Chondrocyte (in vitro differentiated cells): ENCODE data around the gene ECI1. TPM values are rescaled to one million over a fixed set of nuclear protein-coding genes. Genes with fewer than 3 reads are reported as not detected.
"Not testable (repeated sequence)": the region's sequence is repeated elsewhere in the genome, so short reads cannot be mapped to it uniquely, and the experiment has no call there.

Source experiments
- DNase-seq: peaks from one replicate; pipeline ENCODE4 v3.0.0; 2021; ENCODE audit warnings: mixed read lengths, low spot score
- H3K27ac Mint-ChIP-seq: one replicate; pipeline ENCODE4 v1.8.0; 2021; ENCODE audit warnings: mild to moderate bottlenecking, moderate library complexity, mixed read lengths; ENCODE audit not compliant: unreplicated experiment
- H3K27me3 Mint-ChIP-seq: 2 replicates; pipeline ENCODE4 v1.8.0; 2021; ENCODE audit warnings: low read depth, mixed read lengths
- H3K36me3 Mint-ChIP-seq: 2 replicates; pipeline ENCODE4 v1.8.0; 2021; ENCODE audit warnings: low read depth, mixed read lengths
- H3K4me1 Mint-ChIP-seq: 2 replicates; pipeline ENCODE4 v1.8.0; 2021; ENCODE audit warnings: low read depth, mild to moderate bottlenecking, mixed read lengths
- H3K4me3 Mint-ChIP-seq: one replicate; pipeline ENCODE4 v1.8.0; 2021; ENCODE audit warnings: mild to moderate bottlenecking, moderate library complexity, mixed read lengths; ENCODE audit not compliant: unreplicated experiment
- H3K9me3 Mint-ChIP-seq: 2 replicates; pipeline ENCODE4 v1.8.0; 2021; ENCODE audit warnings: low read depth, mixed read lengths
- total RNA-seq: library from RNA; stranded (reverse); gene quantifications from 3 replicates; pipeline ENCODE4 v1.2.1, GENCODE V29; 2021
- TF ChIP-seq, protein P1 (sequence below): fragments of 200-600 bp; sonication (generic); IDR thresholded peaks from 2 replicates; pipeline ENCODE4 v1.5.0; 2021; ENCODE audit warnings: antibody characterized with exemption, mild to moderate bottlenecking, moderate library complexity

ECI1 gene
- total RNA-seq, 1 donor from 2014 or later: 44.5 TPM

DNA sequence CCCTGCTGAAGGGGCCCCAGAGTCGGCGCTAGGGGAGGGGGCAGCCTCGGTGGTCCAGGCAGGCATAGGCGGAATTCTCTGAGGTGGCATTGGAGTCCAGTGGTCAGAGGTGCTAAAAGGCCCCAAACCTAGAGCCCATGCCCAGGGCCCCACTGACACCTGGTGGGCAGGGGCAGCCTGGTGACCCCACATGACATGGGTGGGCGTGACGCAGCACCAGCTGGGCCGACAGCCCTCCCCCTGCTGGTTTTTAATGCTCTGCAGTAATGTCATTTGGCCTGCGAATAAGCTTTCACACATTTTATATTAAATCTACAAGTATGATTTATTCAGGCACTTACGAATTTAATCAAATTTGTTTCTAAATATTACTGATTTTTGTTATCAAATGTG is 18.7 kb upstream of the ECI1 start:
- no peaks in the 10 kb centered on the region for H3K27me3 Mint-ChIP-seq
- H3K27ac Mint-ChIP-seq: no peak overlapping the region
- no peak overlapping the region for H3K4me3 Mint-ChIP-seq
- TF ChIP-seq, protein P1, sequence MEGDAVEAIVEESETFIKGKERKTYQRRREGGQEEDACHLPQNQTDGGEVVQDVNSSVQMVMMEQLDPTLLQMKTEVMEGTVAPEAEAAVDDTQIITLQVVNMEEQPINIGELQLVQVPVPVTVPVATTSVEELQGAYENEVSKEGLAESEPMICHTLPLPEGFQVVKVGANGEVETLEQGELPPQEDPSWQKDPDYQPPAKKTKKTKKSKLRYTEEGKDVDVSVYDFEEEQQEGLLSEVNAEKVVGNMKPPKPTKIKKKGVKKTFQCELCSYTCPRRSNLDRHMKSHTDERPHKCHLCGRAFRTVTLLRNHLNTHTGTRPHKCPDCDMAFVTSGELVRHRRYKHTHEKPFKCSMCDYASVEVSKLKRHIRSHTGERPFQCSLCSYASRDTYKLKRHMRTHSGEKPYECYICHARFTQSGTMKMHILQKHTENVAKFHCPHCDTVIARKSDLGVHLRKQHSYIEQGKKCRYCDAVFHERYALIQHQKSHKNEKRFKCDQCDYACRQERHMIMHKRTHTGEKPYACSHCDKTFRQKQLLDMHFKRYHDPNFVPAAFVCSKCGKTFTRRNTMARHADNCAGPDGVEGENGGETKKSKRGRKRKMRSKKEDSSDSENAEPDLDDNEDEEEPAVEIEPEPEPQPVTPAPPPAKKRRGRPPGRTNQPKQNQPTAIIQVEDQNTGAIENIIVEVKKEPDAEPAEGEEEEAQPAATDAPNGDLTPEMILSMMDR: no peak
- no peaks in the 10 kb centered on the region for H3K9me3 Mint-ChIP-seq
- DNase-seq: no peak
- H3K36me3 Mint-ChIP-seq: peaks cover 4% of the 10 kb centered on the region
- H3K4me1 Mint-ChIP-seq: peaks cover 28% of the 10 kb centered on the region

DNA sequence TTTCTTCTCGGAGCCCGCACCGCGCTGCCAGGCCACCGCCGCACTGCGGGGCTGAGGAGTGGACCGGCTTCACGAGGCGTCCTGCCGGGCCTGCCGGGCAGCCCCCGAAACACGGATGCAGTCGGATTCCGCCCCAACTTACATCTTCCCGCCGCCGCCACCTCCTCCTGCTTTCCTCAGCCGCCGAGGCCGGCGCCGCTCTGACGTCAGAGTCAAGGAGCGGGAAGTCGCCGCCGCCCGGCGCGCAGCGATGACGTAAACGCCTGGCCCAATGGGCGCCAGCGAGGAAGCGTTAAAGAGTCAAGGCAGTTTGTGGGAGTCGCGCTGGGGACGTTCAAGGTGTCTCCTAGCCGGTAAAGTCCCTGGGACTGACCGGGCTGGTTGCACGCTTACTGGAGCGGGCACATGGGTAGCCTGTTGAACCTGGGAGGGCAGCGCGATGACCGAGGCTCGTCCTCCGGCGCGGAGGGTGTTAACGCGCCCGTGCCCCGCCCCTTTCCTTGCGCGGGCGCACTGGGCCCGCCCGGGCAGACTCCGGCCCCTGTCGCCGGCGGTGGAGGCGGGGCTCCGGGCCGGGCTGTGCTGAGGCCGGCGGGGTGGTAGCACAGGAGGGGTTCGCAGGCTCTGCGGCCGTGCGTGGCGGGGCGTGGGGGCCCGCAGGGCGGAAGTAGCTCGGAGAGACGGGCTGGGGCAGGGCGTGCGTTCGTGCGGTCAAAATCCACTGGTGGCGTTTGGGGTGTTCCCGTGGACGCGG is 16.7 kb upstream of the ECI1 start, which contains the start of gene RNPS1:
Gene RNPS1 (minus strand): TSS at position 214 of the 754 bp plus-strand sequence. CDS start 3,483 bp downstream, outside the sequence.
- no peaks in the 10 kb centered on the region for H3K9me3 Mint-ChIP-seq
- peak within 1 kb of the TSS; percentile 88 for H3K4me3 Mint-ChIP-seq
- TF ChIP-seq, protein P1: no peak
- H3K27ac Mint-ChIP-seq: peak within 1 kb of the TSS; percentile 99
- H3K27me3 Mint-ChIP-seq: no peaks in the 10 kb centered on the region
- H3K4me1 Mint-ChIP-seq: peaks cover 38% of the 10 kb centered on the region
- peak; percentile 98 for DNase-seq
- H3K36me3 Mint-ChIP-seq: peaks cover 2% of the 10 kb centered on the region

DNA sequence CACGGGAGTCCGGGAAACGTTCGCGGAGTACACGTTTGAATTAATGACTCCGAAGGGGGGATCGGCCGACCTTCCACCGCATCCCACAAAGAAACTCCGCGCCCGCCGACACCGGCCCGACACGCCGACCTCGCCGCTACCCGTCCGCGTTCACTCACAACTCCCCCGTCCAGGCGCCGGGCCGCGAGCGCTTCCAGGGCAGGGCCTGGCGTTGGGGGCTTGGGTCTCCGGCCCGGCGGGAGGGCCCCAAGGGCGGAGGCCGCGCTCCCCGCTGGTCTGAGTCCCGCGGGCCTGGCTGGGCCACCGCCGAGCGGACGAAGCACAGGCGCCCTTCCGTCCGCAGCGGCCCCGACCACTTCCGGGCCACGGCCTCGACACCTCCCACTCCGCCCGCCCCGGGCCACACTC is 16.1 kb upstream of the ECI1 start:
- peaks cover 38% of the 10 kb centered on the region for H3K4me1 Mint-ChIP-seq
- not testable (repeated sequence) for H3K27me3 Mint-ChIP-seq, H3K36me3 Mint-ChIP-seq, H3K9me3 Mint-ChIP-seq
- peak overlapping the region; percentile 88 for H3K4me3 Mint-ChIP-seq
- H3K27ac Mint-ChIP-seq: peak overlapping the region; percentile 99
- peak; percentile 89 for DNase-seq

DNA sequence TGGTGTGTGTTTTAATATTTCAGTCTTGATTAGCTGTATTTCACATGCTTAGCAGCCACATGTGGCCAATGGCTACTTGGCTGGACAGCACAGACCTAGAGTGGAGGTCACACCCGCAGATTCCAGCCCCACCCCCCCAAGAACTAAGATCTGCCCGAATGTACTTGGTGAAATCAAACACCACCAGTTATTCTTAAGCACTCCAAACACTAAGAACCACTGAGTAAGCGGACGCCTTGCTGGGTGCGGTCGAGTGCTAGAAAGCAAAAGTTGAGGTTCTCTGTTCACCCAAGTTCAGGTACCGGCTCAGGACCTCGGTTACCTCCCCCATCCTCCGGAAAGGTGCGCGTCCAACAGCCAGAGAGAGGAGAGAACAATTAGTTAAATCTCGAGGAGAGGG is 15.5 kb upstream of the ECI1 start:
- DNase-seq, H3K36me3 Mint-ChIP-seq, H3K9me3 Mint-ChIP-seq, H3K27me3 Mint-ChIP-seq: not testable (repeated sequence)
- H3K27ac Mint-ChIP-seq: peak overlapping the region; percentile 85
- H3K4me1 Mint-ChIP-seq: peaks cover 38% of the 10 kb centered on the region
- peak overlapping the region; percentile 88 for H3K4me3 Mint-ChIP-seq

DNA sequence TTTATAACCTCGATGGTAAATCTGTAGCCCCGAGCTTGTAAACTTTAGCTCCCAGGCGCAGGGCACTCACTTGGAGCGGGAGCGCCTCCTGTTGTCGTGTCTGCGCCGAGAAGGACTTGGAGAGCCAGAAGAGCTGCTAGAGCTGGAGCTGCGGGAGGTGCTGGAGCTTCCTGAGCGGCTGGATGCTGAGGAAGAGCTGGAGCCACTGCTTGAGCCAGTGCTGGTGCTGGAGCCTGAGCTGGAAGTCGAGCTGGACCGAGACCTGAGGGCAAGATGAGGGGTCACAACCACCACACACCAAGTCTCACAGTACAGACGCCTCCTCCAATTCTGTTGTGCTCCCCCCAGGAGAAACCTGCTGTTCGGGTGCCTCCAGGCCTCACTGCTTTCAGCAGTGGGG is 11.6 kb upstream of the ECI1 start:
- Mint-ChIP-seq H3K36me3 (peaks cover 11% of the 10 kb centered on the region), H3K4me1 (peaks cover 29% of the 10 kb centered on the region)
- H3K4me3 Mint-ChIP-seq, DNase-seq, H3K9me3 Mint-ChIP-seq, H3K27me3 Mint-ChIP-seq, H3K27ac Mint-ChIP-seq: not testable (repeated sequence)

DNA sequence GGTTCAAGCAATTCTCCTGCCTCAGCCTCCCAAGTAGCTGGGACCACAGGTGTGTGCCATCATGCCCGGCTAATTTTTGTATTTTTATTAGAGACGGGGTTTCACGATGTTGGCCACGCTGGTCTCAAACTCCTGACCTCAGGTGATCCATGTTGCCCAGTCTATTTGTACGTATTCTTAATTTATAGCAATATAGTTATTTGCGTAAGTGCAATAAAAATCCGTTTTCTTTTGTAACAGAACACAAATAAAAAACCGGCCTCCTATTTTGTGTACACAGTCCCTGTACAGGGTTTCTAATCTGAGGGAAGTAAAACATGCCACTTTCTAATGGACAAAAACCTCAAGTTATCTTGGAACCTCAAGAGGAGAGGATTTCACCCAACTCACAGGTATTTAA is 8.9 kb upstream of the ECI1 start:
- TF ChIP-seq, protein P1: no peak
- no peak overlapping the region for H3K27ac Mint-ChIP-seq
- peaks cover 27% of the 10 kb centered on the region for H3K36me3 Mint-ChIP-seq
- H3K27me3 Mint-ChIP-seq: no peaks in the 10 kb centered on the region
- H3K4me1 Mint-ChIP-seq: peaks cover 14% of the 10 kb centered on the region
- no peak for DNase-seq
- no peak overlapping the region for H3K4me3 Mint-ChIP-seq
- no peaks in the 10 kb centered on the region for H3K9me3 Mint-ChIP-seq

DNA sequence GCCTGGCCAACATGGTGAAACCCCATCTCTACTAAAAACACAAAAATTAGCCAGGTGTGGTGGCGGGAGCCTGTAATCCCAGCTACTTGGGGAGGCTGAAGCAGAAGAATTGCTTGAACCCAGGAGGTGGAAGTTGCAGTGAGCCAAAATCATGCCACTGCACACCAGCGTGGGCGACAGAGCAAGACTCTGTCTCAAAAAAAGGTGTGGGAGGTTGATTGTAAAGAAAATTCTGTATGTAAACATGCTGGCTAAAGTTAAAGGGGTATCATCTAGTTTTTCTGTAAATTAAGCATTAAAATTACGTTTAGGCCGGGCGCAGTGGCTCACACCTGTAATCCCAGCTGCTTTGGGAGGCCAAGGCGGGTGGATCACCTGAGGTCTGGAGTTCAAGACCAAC is 7.1 kb upstream of the ECI1 start:
- peaks cover 26% of the 10 kb centered on the region for H3K36me3 Mint-ChIP-seq

More for the DNA sequence above, 7.1 kb upstream of the ECI1 start:
- not testable (repeated sequence) for H3K27me3 Mint-ChIP-seq, H3K4me1 Mint-ChIP-seq, H3K9me3 Mint-ChIP-seq, H3K4me3 Mint-ChIP-seq, DNase-seq, H3K27ac Mint-ChIP-seq
